ENCODE measurements around the gene CANX.

DNA sequence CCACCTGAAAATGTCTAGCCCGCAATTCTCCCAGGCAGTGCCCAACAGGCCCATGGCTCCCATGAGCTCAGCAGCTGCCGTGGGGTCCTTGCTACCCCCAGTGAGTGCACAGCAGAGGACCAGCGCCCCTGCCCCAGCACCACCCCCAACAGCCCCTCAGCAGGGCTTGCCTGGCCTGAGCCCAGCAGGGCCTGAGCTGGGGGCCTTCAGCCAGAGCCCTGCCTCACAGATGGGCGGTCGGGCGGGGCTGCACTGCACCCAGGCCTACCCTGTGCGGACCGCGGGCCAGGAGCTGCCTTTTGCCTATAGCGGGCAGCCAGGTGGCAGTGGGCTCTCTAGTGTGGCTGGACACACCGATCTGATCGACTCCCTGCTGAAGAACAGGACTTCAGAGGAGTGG, 75.7 kb downstream of the CANX start:
- no peak for TF ChIP-seq CTCF (IDR thresholded peaks at IDR 0.05)
- TF ChIP-seq POLR2A (IDR thresholded peaks at IDR 0.05) = no peak
- TF ChIP-seq EP300 (IDR thresholded peaks at IDR 0.05) = no peak
- no peak for TF ChIP-seq POLR2AphosphoS5 (IDR thresholded peaks at IDR 0.05)

Measured in suprapubic skin (tissue), 4 donors.